Measurements from ENCODE around the gene SETD3. TPM values are rescaled to one million over a fixed set of nuclear protein-coding genes. Genes with fewer than 3 reads are reported as not detected.

SETD3 gene
- total RNA-seq, 1 donor from 2014 or later = 47.7 TPM

- TF ChIP-seq, protein P1, sequence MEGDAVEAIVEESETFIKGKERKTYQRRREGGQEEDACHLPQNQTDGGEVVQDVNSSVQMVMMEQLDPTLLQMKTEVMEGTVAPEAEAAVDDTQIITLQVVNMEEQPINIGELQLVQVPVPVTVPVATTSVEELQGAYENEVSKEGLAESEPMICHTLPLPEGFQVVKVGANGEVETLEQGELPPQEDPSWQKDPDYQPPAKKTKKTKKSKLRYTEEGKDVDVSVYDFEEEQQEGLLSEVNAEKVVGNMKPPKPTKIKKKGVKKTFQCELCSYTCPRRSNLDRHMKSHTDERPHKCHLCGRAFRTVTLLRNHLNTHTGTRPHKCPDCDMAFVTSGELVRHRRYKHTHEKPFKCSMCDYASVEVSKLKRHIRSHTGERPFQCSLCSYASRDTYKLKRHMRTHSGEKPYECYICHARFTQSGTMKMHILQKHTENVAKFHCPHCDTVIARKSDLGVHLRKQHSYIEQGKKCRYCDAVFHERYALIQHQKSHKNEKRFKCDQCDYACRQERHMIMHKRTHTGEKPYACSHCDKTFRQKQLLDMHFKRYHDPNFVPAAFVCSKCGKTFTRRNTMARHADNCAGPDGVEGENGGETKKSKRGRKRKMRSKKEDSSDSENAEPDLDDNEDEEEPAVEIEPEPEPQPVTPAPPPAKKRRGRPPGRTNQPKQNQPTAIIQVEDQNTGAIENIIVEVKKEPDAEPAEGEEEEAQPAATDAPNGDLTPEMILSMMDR (IDR thresholded peaks at IDR 0.05; ENCODE audit: unreplicated experiment) = no peak
- Mint-ChIP-seq H3K36me3 (no peaks in the 10 kb centered on the region), H3K27me3 (ENCODE audit: low read depth) (peaks cover 1% of the 10 kb centered on the region), H3K4me3 (no peak overlapping the region), H3K9me3 (peaks cover 13% of the 10 kb centered on the region), H3K27ac (no peak overlapping the region), H3K4me1 (peaks cover 8% of the 10 kb centered on the region)
- no peak for DNase-seq (ENCODE audit: low spot score in 2 of 2, unreplicated experiment in 2 of 2)
These were observed 96.9 kb downstream of the SETD3 start for GRCh38 chr14:99383472-99384449.

- H3K4me1 Mint-ChIP-seq = peaks cover 8% of the 10 kb centered on the region
- DNase-seq (ENCODE audit: low spot score in 2 of 2, unreplicated experiment in 2 of 2) = no peak
- peaks cover 1% of the 10 kb centered on the region for H3K27me3 Mint-ChIP-seq (ENCODE audit: low read depth)
- H3K27ac Mint-ChIP-seq = no peak overlapping the region
- TF ChIP-seq, protein P1 (IDR thresholded peaks at IDR 0.05; ENCODE audit: unreplicated experiment) = no peak
- no peaks in the 10 kb centered on the region for H3K36me3 Mint-ChIP-seq
- peaks cover 13% of the 10 kb centered on the region for H3K9me3 Mint-ChIP-seq
- H3K4me3 Mint-ChIP-seq = no peak overlapping the region
These were observed 97.7 kb downstream of the SETD3 start for GRCh38 chr14:99382781-99383471.

- peaks cover 13% of the 10 kb centered on the region for H3K9me3 Mint-ChIP-seq
- peaks cover 8% of the 10 kb centered on the region for H3K4me1 Mint-ChIP-seq
- H3K4me3 Mint-ChIP-seq = no peak overlapping the region
- TF ChIP-seq, protein P1 (IDR thresholded peaks at IDR 0.05; ENCODE audit: unreplicated experiment) = no peak
- H3K27ac Mint-ChIP-seq = no peak overlapping the region
- H3K27me3 Mint-ChIP-seq (ENCODE audit: low read depth) = peaks cover 1% of the 10 kb centered on the region
- H3K36me3 Mint-ChIP-seq = no peaks in the 10 kb centered on the region
- no peak for DNase-seq (ENCODE audit: low spot score in 2 of 2, unreplicated experiment in 2 of 2)
These were observed 98.6 kb downstream of the SETD3 start for GRCh38 chr14:99382071-99382470.

DNA sequence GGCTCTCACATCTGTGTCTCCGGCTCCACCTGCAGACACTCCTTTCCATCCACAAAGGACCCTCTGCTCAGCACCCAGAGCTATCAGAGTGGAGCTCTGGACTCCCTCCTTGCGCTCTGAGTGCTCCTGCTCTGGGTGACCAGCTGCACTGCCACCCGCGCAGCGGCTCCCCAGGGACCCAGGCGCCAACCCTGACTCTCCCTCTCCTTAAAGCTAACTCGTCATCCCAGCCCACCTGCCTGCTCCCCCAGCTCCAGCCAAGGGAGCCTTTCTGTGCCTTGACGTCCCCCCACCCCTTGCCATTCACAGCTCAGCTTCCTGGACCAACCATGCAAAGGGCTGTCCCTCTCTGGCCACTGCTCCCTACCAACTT, 99.0 kb downstream of the SETD3 start:
- peaks cover 13% of the 10 kb centered on the region for H3K9me3 Mint-ChIP-seq
- H3K4me3 Mint-ChIP-seq = no peak overlapping the region
- H3K27me3 Mint-ChIP-seq (ENCODE audit: low read depth) = peaks cover 1% of the 10 kb centered on the region
- H3K4me1 Mint-ChIP-seq = peaks cover 8% of the 10 kb centered on the region
- H3K27ac Mint-ChIP-seq = no peak overlapping the region
- DNase-seq (ENCODE audit: low spot score in 2 of 2, unreplicated experiment in 2 of 2) = no peak
- H3K36me3 Mint-ChIP-seq = no peaks in the 10 kb centered on the region
- TF ChIP-seq, protein P1 (IDR thresholded peaks at IDR 0.05; ENCODE audit: unreplicated experiment) = no peak

DNA sequence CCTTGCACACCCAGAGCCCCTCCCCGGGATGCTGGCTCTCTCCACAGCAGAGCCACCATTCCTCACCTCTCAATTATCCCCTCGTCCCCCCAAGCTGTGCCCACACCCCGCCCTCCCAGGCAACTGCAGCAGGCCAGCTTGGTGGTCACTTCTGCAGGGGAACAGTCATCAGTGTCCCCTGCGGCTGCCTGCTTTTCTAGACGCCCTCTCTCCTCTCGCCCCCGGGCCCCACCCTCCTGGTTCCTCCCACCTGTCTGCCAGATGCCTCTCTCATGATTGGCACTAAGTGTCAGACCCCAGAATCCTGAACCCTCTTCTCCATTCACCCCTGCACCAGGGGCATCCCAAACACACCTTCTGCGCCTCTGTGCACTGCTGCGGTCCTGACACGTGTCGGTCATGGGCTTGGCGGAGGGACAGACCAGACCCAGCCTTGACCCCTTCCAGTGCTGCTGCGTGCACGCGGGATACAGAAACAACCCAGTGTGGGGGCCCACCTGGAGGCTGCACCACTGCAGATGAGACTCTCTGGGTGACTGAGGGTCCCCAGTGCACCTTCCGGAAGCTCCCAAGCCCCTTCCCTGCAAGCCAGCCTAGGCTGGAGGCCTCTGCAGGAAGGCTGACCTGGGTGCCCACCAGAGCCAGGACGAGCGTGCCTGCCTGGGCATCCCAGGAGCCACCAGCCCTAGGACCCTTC, 99.5 kb downstream of the SETD3 start:
- H3K4me3 Mint-ChIP-seq = no peak overlapping the region
- peaks cover 13% of the 10 kb centered on the region for H3K9me3 Mint-ChIP-seq
- no peak for DNase-seq (ENCODE audit: low spot score in 2 of 2, unreplicated experiment in 2 of 2)
- peaks cover 1% of the 10 kb centered on the region for H3K27me3 Mint-ChIP-seq (ENCODE audit: low read depth)
- H3K27ac Mint-ChIP-seq = no peak overlapping the region
- H3K36me3 Mint-ChIP-seq = no peaks in the 10 kb centered on the region
- TF ChIP-seq, protein P1 (IDR thresholded peaks at IDR 0.05; ENCODE audit: unreplicated experiment) = no peak
- peaks cover 8% of the 10 kb centered on the region for H3K4me1 Mint-ChIP-seq

All from mesothelial cell of epicardium (in vitro differentiated cells).